OCI-LY7 (cell line): ENCODE data around the gene LCMT1. TPM values are rescaled to one million over a fixed set of nuclear protein-coding genes. Genes with fewer than 3 reads are reported as not detected.

Experiments
- BruUV-seq: library from RNA; stranded (reverse); fragments of 400-500 nt; replicated peaks from 2 replicates; lab custom pipeline; 2021; lab: Mats Ljungman, UMichigan
- CTCF ChIA-PET: fragments of 300-600 bp; sonication (Branson Sonifier 250); formaldehyde crosslinking; loops from one replicate; lab custom pipeline; 2022; ENCODE audit warnings: antibody characterized with exemption; ENCODE audit not compliant: unreplicated experiment; lab: Charles Lee
- POLR2A ChIA-PET: fragments of 300-600 bp; sonication (Branson Sonifier 250); formaldehyde crosslinking; loops from one replicate; lab custom pipeline; 2022; ENCODE audit warnings: antibody characterized with exemption; lab: Charles Lee
- DNase-seq: peaks from one replicate; pipeline ENCODE4 v3.0.0-alpha.2; 2015; ENCODE audit warnings: low spot score
- H2AFZ ChIP-seq: fragments of 200-600 bp; sonication (generic), shearing (Covaris generic); 2 replicates; pipeline ENCODE4 v1.6.1; 2014; ENCODE audit warnings: mild to moderate bottlenecking, antibody characterized with exemption, low read length, moderate library complexity
- H3K27ac ChIP-seq: fragments of 200-600 bp; sonication (generic); 2 replicates; pipeline ENCODE4 v1.5.1; 2014; ENCODE audit warnings: mixed run types, low read depth, mild to moderate bottlenecking, moderate library complexity, low read length, inconsistent platforms; ENCODE audit not compliant: poor library complexity, severe bottlenecking
- H3K36me3 ChIP-seq: fragments of 200-600 bp; sonication (generic); 2 replicates; pipeline ENCODE4 v1.6.1; 2014; ENCODE audit warnings: mild to moderate bottlenecking, antibody characterized with exemption, low read length, moderate library complexity, mixed read lengths; ENCODE audit not compliant: insufficient read depth
- H3K4me1 ChIP-seq: fragments of 200-600 bp; sonication (generic); 2 replicates; pipeline ENCODE4 v1.5.1; 2014; ENCODE audit warnings: mild to moderate bottlenecking, low read length; ENCODE audit not compliant: insufficient read depth, poor library complexity, severe bottlenecking
- H3K4me2 ChIP-seq: fragments of 200-600 bp; sonication (generic); 2 replicates; pipeline ENCODE4 v1.6.1; 2014; ENCODE audit warnings: mild to moderate bottlenecking, low read length
- H3K4me3 ChIP-seq: fragments of 200-600 bp; sonication (generic); 2 replicates; pipeline ENCODE4 v1.5.1; 2014; ENCODE audit warnings: mild to moderate bottlenecking, low read depth, low read length; ENCODE audit not compliant: poor library complexity, severe bottlenecking
- H3K79me2 ChIP-seq: fragments of 200-600 bp; sonication (generic); 2 replicates; pipeline ENCODE4 v1.6.1; 2016; ENCODE audit warnings: low read depth, mild to moderate bottlenecking, low read length, moderate library complexity, mixed read lengths; ENCODE audit not compliant: insufficient read depth
- H3K9me2 ChIP-seq: fragments of 200-600 bp; sonication (generic); 2 replicates; pipeline ENCODE4 v1.6.1; 2016; ENCODE audit warnings: mild to moderate bottlenecking, low read length, mixed read lengths; ENCODE audit not compliant: insufficient read depth
- H3K9me3 ChIP-seq: fragments of 200-600 bp; sonication (generic); 2 replicates; pipeline ENCODE4 v1.6.1; 2014; ENCODE audit warnings: mild to moderate bottlenecking, mixed run types, low read length, mixed read lengths
- H4K20me1 ChIP-seq: fragments of 200-600 bp; sonication (generic); 2 replicates; pipeline ENCODE4 v1.6.1; 2014; ENCODE audit warnings: mild to moderate bottlenecking, antibody characterized with exemption, low read length, moderate library complexity, mixed read lengths; ENCODE audit not compliant: insufficient read depth
- CTCF ChIP-seq: fragments of 200-600 bp; sonication (generic); conservative IDR thresholded peaks from 2 replicates; pipeline ENCODE4 v1.5.1; 2014; ENCODE audit warnings: mild to moderate bottlenecking, antibody characterized with exemption, low read length, moderate library complexity, mixed read lengths
- EZH2phosphoT487 ChIP-seq: fragments of 200-600 bp; sonication (generic); IDR thresholded peaks from 2 replicates; pipeline ENCODE4 v1.6.1; 2018; ENCODE audit warnings: low read depth, borderline replicate concordance, mild to moderate bottlenecking, mixed run types, antibody characterized with exemption, low read length, moderate library complexity, mixed read lengths
- intact Hi-C: fragments of 100-400 bp; cut with micrococcal nuclease; formaldehyde crosslinking; loops from one replicate; pipeline ENCODE4 v1.10.0; 2022; ENCODE audit not compliant: unreplicated experiment
- total RNA-seq, 2 experiments: library from RNA; depleted of rRNA in 1 of 2; stranded (reverse); fragments of >200 nt in 1 of 2; shearing (Covaris generic) in 1 of 2; gene quantifications; 2 replicates each; pipeline ENCODE4 v1.2.3, GENCODE V29; 2014 to 2022

LCMT1 gene
- total RNA-seq, 2 experiments from 2014 or later = 19.4 to 42.0 TPM

- TF ChIP-seq EZH2phosphoT487 (no peak), CTCF (no peak)
- Histone ChIP-seq H2AFZ (no peak overlapping the region), H3K79me2 (no peaks in the 10 kb centered on the region), H3K9me3 (no peaks in the 10 kb centered on the region), H3K4me2 (no peak overlapping the region), H3K27ac (no peak overlapping the region), H3K4me1 (no peaks in the 10 kb centered on the region), H4K20me1 (no peaks in the 10 kb centered on the region), H3K9me2 (no peaks in the 10 kb centered on the region), H3K4me3 (no peak overlapping the region), H3K36me3 (peaks cover 47% of the 10 kb centered on the region)
- BruUV-seq = no TSS peak
- ChIA-PET POLR2A (no interaction called here), CTCF (no interaction called here)
- intact Hi-C loops = no loop called here
- no peak for DNase-seq
Measured at GRCh38 chr16:25158401-25158800, 46.9 kb downstream of the LCMT1 start.

- ChIA-PET POLR2A (interaction anchor here (0.6 kb wide), 1 partner anchor 139 kb away, joined by 4 read pairs; no protein-coding TSS in a partner anchor), CTCF (no interaction called here)
- H3K4me1 ChIP-seq = no peaks in the 10 kb centered on the region
- H2AFZ ChIP-seq = no peak overlapping the region
- BruUV-seq = no TSS peak
- H4K20me1 ChIP-seq = no peaks in the 10 kb centered on the region
- H3K4me3 ChIP-seq = no peak overlapping the region
- H3K9me3 ChIP-seq = no peaks in the 10 kb centered on the region
- no peak overlapping the region for H3K4me2 ChIP-seq
- H3K79me2 ChIP-seq = no peaks in the 10 kb centered on the region
- no peak overlapping the region for H3K27ac ChIP-seq
- intact Hi-C loops = no loop called here
- no peak for DNase-seq
- H3K9me2 ChIP-seq = no peaks in the 10 kb centered on the region
- peaks cover 71% of the 10 kb centered on the region for H3K36me3 ChIP-seq
- TF ChIP-seq CTCF = no peak
- TF ChIP-seq EZH2phosphoT487 = no peak
Measured at GRCh38 chr16:25161753-25162367, 50.3 kb downstream of the LCMT1 start.

- Histone ChIP-seq H3K9me2 (no peaks in the 10 kb centered on the region), H3K4me2 (no peak overlapping the region), H3K27ac (no peak overlapping the region), H2AFZ (no peak overlapping the region), H4K20me1 (no peaks in the 10 kb centered on the region), H3K79me2 (no peaks in the 10 kb centered on the region), H3K36me3 (peaks cover 70% of the 10 kb centered on the region), H3K4me1 (no peaks in the 10 kb centered on the region), H3K4me3 (no peak overlapping the region), H3K9me3 (no peaks in the 10 kb centered on the region)
- POLR2A ChIA-PET = interaction anchor here (0.5 to 1.0 kb wide), 2 partner anchors 21 to 32 kb away, joined by 3 read pairs; no protein-coding TSS in a partner anchor
- intact Hi-C loops = no loop called here
- CTCF ChIA-PET = no interaction called here
- DNase-seq = no peak
- no peak for TF ChIP-seq EZH2phosphoT487
- no peak for TF ChIP-seq CTCF
- no TSS peak for BruUV-seq
Measured at GRCh38 chr16:25163683-25164082, 52.1 kb downstream of the LCMT1 start.
